OCI-LY1 (cell line): ENCODE results near the gene ARID3A.
"Not testable (repeated sequence)": the region's sequence is repeated elsewhere in the genome, so short reads cannot be mapped to it uniquely, and the experiment has no call there.

Experiments
- H2AFZ ChIP-seq: fragments of 200-600 bp; sonication (generic), shearing (Covaris generic); 2 replicates; pipeline ENCODE4 v1.6.0; 2014; ENCODE audit warnings: antibody characterized with exemption, mild to moderate bottlenecking, low read length
- H3F3A ChIP-seq: fragments of 200-600 bp; sonication (generic), shearing (Covaris generic); 2 replicates; pipeline ENCODE4 v1.6.0; 2014; ENCODE audit warnings: mild to moderate bottlenecking, antibody characterized with exemption, low read length, moderate library complexity; ENCODE audit not compliant: insufficient read depth
- H3K27ac ChIP-seq: fragments of 200-600 bp; sonication (generic); 2 replicates; pipeline ENCODE4 v1.5.1; 2014; ENCODE audit warnings: low read length, mixed run types, mild to moderate bottlenecking, low read depth; ENCODE audit not compliant: poor library complexity, severe bottlenecking
- H3K27me3 ChIP-seq: fragments of 200-600 bp; sonication (generic); 2 replicates; pipeline ENCODE4 v1.6.0; 2014; ENCODE audit warnings: antibody characterized with exemption, mild to moderate bottlenecking, low read length, moderate library complexity; ENCODE audit not compliant: insufficient read depth
- H3K36me3 ChIP-seq: fragments of 200-600 bp; sonication (generic); 2 replicates; pipeline ENCODE4 v1.6.1; 2014; ENCODE audit warnings: mild to moderate bottlenecking, antibody characterized with exemption, low read length, moderate library complexity, mixed read lengths; ENCODE audit not compliant: insufficient read depth
- H3K4me1 ChIP-seq: fragments of 200-600 bp; sonication (generic); 2 replicates; pipeline ENCODE4 v1.5.1; 2014; ENCODE audit warnings: mild to moderate bottlenecking, low read length, moderate library complexity; ENCODE audit not compliant: insufficient read depth, severe bottlenecking
- H3K4me2 ChIP-seq: fragments of 200-600 bp; sonication (generic), shearing (Covaris generic); 2 replicates; pipeline ENCODE4 v1.6.1; 2014; ENCODE audit warnings: low read length
- H3K4me3 ChIP-seq: fragments of 200-600 bp; sonication (generic); 2 replicates; pipeline ENCODE4 v1.5.1; 2014; ENCODE audit warnings: low read length, low read depth, mild to moderate bottlenecking, mixed read lengths; ENCODE audit not compliant: poor library complexity, severe bottlenecking
- H3K79me2 ChIP-seq: fragments of 200-600 bp; shearing (Covaris generic); 2 replicates; pipeline ENCODE4 v1.6.1; 2016; ENCODE audit warnings: mixed run types, low read length, mixed read lengths; ENCODE audit not compliant: insufficient read depth
- H3K9ac ChIP-seq: fragments of 200-600 bp; sonication (generic), shearing (Covaris generic); 2 replicates; pipeline ENCODE4 v1.6.1; 2014; ENCODE audit warnings: mild to moderate bottlenecking, low read length, mixed read lengths
- H3K9me2 ChIP-seq: fragments of 200-600 bp; sonication (generic), shearing (Covaris generic); 2 replicates; pipeline ENCODE4 v1.6.1; 2014; ENCODE audit warnings: low read depth, mild to moderate bottlenecking, low read length, mixed read lengths
- H3K9me3 ChIP-seq: fragments of 200-600 bp; shearing (Covaris generic); 2 replicates; pipeline ENCODE4 v1.6.1; 2014; ENCODE audit warnings: low read length, mixed read lengths
- H4K20me1 ChIP-seq: fragments of 200-600 bp; sonication (generic), shearing (Covaris generic); 2 replicates; pipeline ENCODE4 v1.6.0; 2016; ENCODE audit warnings: mild to moderate bottlenecking, low read length; ENCODE audit not compliant: insufficient read depth
- CTCF ChIP-seq: fragments of 200-600 bp; sonication (generic), shearing (Covaris generic); IDR thresholded peaks from 2 replicates; pipeline ENCODE4 v1.5.1; 2017; ENCODE audit warnings: mild to moderate bottlenecking, antibody characterized with exemption, low read length, moderate library complexity, mixed read lengths
- EZH2 ChIP-seq: fragments of 200-600 bp; sonication (generic), shearing (Covaris generic); IDR thresholded peaks from 2 replicates; pipeline ENCODE4 v1.8.0; 2017; ENCODE audit warnings: borderline replicate concordance, mixed run types, mild to moderate bottlenecking, antibody characterized with exemption, low read length, moderate library complexity, mixed read lengths

Gene ARID3A

GRCh38 chr19:878751-879561, 46.9 kb upstream of the ARID3A start:
- not testable (repeated sequence) for H3F3A ChIP-seq, H3K9me3 ChIP-seq, H2AFZ ChIP-seq, H3K27ac ChIP-seq, H3K9me2 ChIP-seq, H4K20me1 ChIP-seq, H3K4me2 ChIP-seq, H3K4me3 ChIP-seq, H3K4me1 ChIP-seq, H3K27me3 ChIP-seq, H3K9ac ChIP-seq, H3K79me2 ChIP-seq
- peaks cover 27% of the 10 kb centered on the region for H3K36me3 ChIP-seq

DNA sequence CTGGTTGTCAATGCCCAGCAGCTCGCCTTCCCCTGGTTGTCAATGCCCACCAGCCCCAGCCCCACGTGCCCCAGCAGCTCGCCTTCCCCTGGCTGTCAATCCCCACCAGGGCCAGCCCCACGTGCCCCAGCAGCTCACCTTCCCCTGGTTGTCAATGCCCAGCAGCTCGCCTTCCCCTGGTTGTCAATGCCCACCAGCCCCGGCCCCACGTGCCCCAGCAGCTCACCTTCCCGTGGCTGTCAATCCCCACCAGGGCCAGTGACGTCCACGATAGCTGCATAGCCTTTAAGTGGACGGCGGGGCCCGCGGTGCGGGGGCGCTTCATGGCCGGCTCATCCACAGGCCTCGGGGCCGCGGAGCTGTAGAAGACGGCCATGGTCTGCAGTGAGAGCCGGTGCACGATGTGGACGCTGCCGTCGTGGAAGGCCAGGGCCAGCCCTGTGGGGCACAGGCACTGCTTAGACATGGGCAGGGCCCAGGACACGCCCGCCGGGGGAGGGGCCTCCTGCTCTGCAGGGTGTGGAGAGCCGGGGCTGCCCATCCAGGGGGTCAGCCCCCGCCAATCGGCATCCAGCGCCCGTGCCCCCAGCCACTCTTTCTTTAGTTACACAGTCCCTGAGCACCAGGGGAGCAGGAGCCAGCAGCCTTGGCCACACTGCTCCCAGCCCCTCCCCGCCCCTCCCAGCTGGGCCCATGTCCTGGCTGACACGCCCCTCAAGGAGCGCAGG, 46.0 kb upstream of the ARID3A start:
- H3K9me2 ChIP-seq: no peaks in the 10 kb centered on the region
- H3K79me2 ChIP-seq: no peaks in the 10 kb centered on the region
- no peaks in the 10 kb centered on the region for H3F3A ChIP-seq
- H3K27me3 ChIP-seq: no peaks in the 10 kb centered on the region
- no peak overlapping the region for H3K27ac ChIP-seq
- H3K36me3 ChIP-seq: peaks cover 32% of the 10 kb centered on the region
- no peak overlapping the region for H3K4me3 ChIP-seq
- no peak overlapping the region for H3K4me2 ChIP-seq
- no peak overlapping the region for H3K9ac ChIP-seq
- TF ChIP-seq EZH2 (no peak), CTCF (no peak)
- no peaks in the 10 kb centered on the region for H3K4me1 ChIP-seq
- no peaks in the 10 kb centered on the region for H4K20me1 ChIP-seq
- no peak overlapping the region for H2AFZ ChIP-seq
- no peaks in the 10 kb centered on the region for H3K9me3 ChIP-seq

- H3K79me2 ChIP-seq: no peaks in the 10 kb centered on the region
- H3K36me3 ChIP-seq: peaks cover 45% of the 10 kb centered on the region
- H3K4me3 ChIP-seq: no peak overlapping the region
- H3K27ac ChIP-seq: no peak overlapping the region
- H3K9me3 ChIP-seq: no peaks in the 10 kb centered on the region
- no peak overlapping the region for H3K9ac ChIP-seq
- TF ChIP-seq CTCF (no peak), EZH2 (no peak)
- no peaks in the 10 kb centered on the region for H4K20me1 ChIP-seq
- no peaks in the 10 kb centered on the region for H3K4me1 ChIP-seq
- no peaks in the 10 kb centered on the region for H3K9me2 ChIP-seq
- no peak overlapping the region for H3K4me2 ChIP-seq
- no peak overlapping the region for H2AFZ ChIP-seq
- H3K27me3 ChIP-seq: no peaks in the 10 kb centered on the region
- no peaks in the 10 kb centered on the region for H3F3A ChIP-seq
Observed at GRCh38 chr19:881385-882071, 44.3 kb upstream of the ARID3A start.
